Liver (tissue), 9 donors: ENCODE results near the gene LDB2. TPM values are rescaled to one million over a fixed set of nuclear protein-coding genes. Genes with fewer than 3 reads are reported as not detected.

ENCODE experiments used
- DNase-seq: peaks from one replicate; pipeline ENCODE4 v3.0.0-alpha.2; 2017; ENCODE audit warnings: low spot score
- H3K27ac ChIP-seq, 2 donors: one replicate each; pipeline ENCODE4 v1.7.0; 2013; ENCODE audit warnings: inconsistent platforms in 2 of 2, low read length in 2 of 2, control low read depth in 1 of 2, low read depth in 1 of 2, mild to moderate bottlenecking in 1 of 2
- H3K27me3 ChIP-seq, 4 donors: one replicate each; pipeline versions ENCODE4 v1.6.1 to v1.7.0; 2013; ENCODE audit warnings: low read length in 3 of 4, inconsistent platforms in 1 of 4, mild to moderate bottlenecking in 1 of 4, moderate library complexity in 1 of 4; ENCODE audit not compliant: control insufficient read depth in 4 of 4, insufficient read depth in 4 of 4
- H3K36me3 ChIP-seq, 4 donors: one replicate each; pipeline versions ENCODE4 v1.6.1 to v1.7.0; 2013; ENCODE audit warnings: low read length in 3 of 4, mild to moderate bottlenecking in 3 of 4, low read depth in 1 of 4, moderate library complexity in 1 of 4; ENCODE audit not compliant: control insufficient read depth in 4 of 4, insufficient read depth in 3 of 4
- H3K4me1 ChIP-seq, 4 donors: one replicate each; pipeline versions ENCODE4 v1.6.1 to v1.7.0; 2013; ENCODE audit warnings: low read length in 3 of 4, mild to moderate bottlenecking in 3 of 4, moderate library complexity in 1 of 4; ENCODE audit not compliant: control insufficient read depth in 4 of 4, insufficient read depth in 4 of 4
- H3K4me3 ChIP-seq, 3 donors: one replicate each; pipeline versions ENCODE4 v1.6.1 to v1.7.0; 2013; ENCODE audit warnings: low read length in 3 of 3, control low read depth in 1 of 3, low read depth in 1 of 3, mild to moderate bottlenecking in 1 of 3
- H3K9ac ChIP-seq, 2 donors: one replicate each; pipeline ENCODE4 v1.7.0; 2013; ENCODE audit warnings: low read length in 2 of 2, mild to moderate bottlenecking in 2 of 2, moderate library complexity in 2 of 2, control low read depth in 1 of 2, low read depth in 1 of 2
- H3K9me3 ChIP-seq, 4 donors: one replicate each; pipeline versions ENCODE4 v1.6.1 to v1.7.0; 2013; ENCODE audit warnings: low read length in 3 of 4; ENCODE audit not compliant: control insufficient read depth in 4 of 4
- EGR1 ChIP-seq, 2 donors: IDR thresholded peaks; 2 replicates each; pipeline ENCODE4 v1.6.1; 2016 to 2018; ENCODE audit warnings: antibody characterized with exemption in 2 of 2, low read depth in 2 of 2
- FOXA1 ChIP-seq: IDR thresholded peaks from 2 replicates; pipeline ENCODE4 v1.6.1; 2016; ENCODE audit warnings: antibody characterized with exemption
- FOXA2 ChIP-seq: IDR thresholded peaks from 2 replicates; pipeline ENCODE4 v1.6.1; 2016; ENCODE audit warnings: antibody characterized with exemption
- GABPA ChIP-seq, 2 donors: IDR thresholded peaks in 1 of 2; conservative IDR thresholded peaks in 1 of 2; 2 replicates each; pipeline ENCODE4 v1.6.1; 2016; ENCODE audit warnings: antibody characterized with exemption in 2 of 2, mild to moderate bottlenecking in 1 of 2, moderate library complexity in 1 of 2
- HNF4A ChIP-seq, 2 donors: conservative IDR thresholded peaks; 2 replicates each; pipeline ENCODE4 v1.6.1; 2016; ENCODE audit warnings: antibody characterized with exemption in 2 of 2, mild to moderate bottlenecking in 2 of 2
- HNF4G ChIP-seq: IDR thresholded peaks from 2 replicates; pipeline ENCODE4 v1.6.1; 2016; ENCODE audit warnings: antibody characterized with exemption
- JUND ChIP-seq, 2 donors: IDR thresholded peaks; 2 replicates each; pipeline ENCODE4 v1.6.1; 2016; ENCODE audit warnings: antibody characterized with exemption in 2 of 2
- RAD21 ChIP-seq, 2 donors: IDR thresholded peaks; 2 replicates each; pipeline ENCODE4 v1.6.1; 2016; ENCODE audit warnings: antibody characterized with exemption in 2 of 2, mild to moderate bottlenecking in 2 of 2
- RXRA ChIP-seq, 2 donors: IDR thresholded peaks; 2 replicates each; pipeline ENCODE4 v1.6.1; 2017 to 2018; ENCODE audit warnings: antibody characterized with exemption in 2 of 2, mild to moderate bottlenecking in 1 of 2
- SP1 ChIP-seq: IDR thresholded peaks from 2 replicates; pipeline ENCODE4 v1.6.1; 2018; ENCODE audit warnings: antibody characterized with exemption, mild to moderate bottlenecking
- TAF1 ChIP-seq: conservative IDR thresholded peaks from 2 replicates; pipeline ENCODE4 v1.6.1; 2016; ENCODE audit warnings: antibody characterized with exemption, mild to moderate bottlenecking
- YY1 ChIP-seq: IDR thresholded peaks from 2 replicates; pipeline ENCODE4 v1.6.1; 2016; ENCODE audit warnings: antibody characterized with exemption, mild to moderate bottlenecking
- WGBS: extraction: QIAGEN DNeasy Blood & Tissue Kit; methylation state at CpG from one replicate; pipeline ENCODE4 v1.1.7; 2013; 5-methylcytosine and 5-hydroxymethylcytosine counted together
- polyA plus RNA-seq, 2 donors: library from polyadenylated mRNA; stranded (reverse) in 1 of 2; unstranded in 1 of 2; fragments of 200-250 nt in 1 of 2; fragments of >200 nt in 1 of 2; fragmentation: Nextera tagmentation in 1 of 2; extraction: Ambion mirVana in 1 of 2; gene quantifications; one replicate each; pipeline versions ENCODE4 v1.2.1 to v1.2.3, GENCODE V29; 2013 to 2015
- total RNA-seq, 2 donors: library from RNA; depleted of rRNA; stranded (reverse); fragments of >200 nt; gene quantifications; one replicate each; pipeline ENCODE4 v1.2.3, GENCODE V29; 2014
- TF ChIP-seq, protein P1 (sequence below): IDR thresholded peaks from 2 replicates; pipeline ENCODE4 v1.6.1; 2016; ENCODE audit warnings: antibody characterized with exemption
- TF ChIP-seq, protein P2 (sequence below): IDR thresholded peaks from 2 replicates; pipeline ENCODE4 v1.6.1; 2016; ENCODE audit warnings: antibody characterized with exemption
- TF ChIP-seq, protein P3 (sequence below): IDR thresholded peaks from 2 replicates; pipeline ENCODE4 v1.6.1; 2016; ENCODE audit warnings: antibody characterized with exemption, mild to moderate bottlenecking
- TF ChIP-seq, protein P4 (sequence below): fragments of 150-350 bp; IDR thresholded peaks from 2 replicates; pipeline ENCODE4 v1.5.1; 2017; ENCODE audit warnings: improper control_type of control experiment, low read depth, low read length; ENCODE audit not compliant: missing input control
- donor health status: healthy.
- donor health status: healthy.
- donor health status: healthy.
- donor health status: healthy.
- donor health status: healthy.

LDB2 gene
- total and polyA plus RNA-seq, 4 donors = 7.4 to 31.9 (median 16.8) TPM

DNA sequence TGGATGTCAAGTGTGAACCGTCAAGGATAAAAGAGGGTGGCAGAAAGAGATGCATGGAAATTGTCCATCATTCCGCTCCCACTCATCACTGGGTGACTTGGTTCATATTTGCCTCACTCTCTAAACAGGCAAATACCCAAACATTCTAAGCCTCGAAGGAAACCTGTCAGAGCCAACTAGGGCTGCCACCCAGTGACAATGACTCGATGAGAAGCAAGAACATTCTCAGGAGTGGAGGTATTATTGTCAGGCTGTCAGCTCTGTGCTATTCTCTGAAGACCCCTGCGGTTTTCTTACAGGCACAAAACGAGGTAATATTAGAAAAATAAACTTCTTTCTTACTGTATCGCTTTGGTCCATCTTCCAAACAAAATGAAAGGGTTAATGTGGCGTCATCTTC, 139.6 kb downstream of the LDB2 start:
- no peak for TF ChIP-seq FOXA2
- TF ChIP-seq YY1 = no peak
- TF ChIP-seq, protein P1, sequence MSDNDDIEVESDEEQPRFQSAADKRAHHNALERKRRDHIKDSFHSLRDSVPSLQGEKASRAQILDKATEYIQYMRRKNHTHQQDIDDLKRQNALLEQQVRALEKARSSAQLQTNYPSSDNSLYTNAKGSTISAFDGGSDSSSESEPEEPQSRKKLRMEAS = no peak
- TF ChIP-seq, protein P2, sequence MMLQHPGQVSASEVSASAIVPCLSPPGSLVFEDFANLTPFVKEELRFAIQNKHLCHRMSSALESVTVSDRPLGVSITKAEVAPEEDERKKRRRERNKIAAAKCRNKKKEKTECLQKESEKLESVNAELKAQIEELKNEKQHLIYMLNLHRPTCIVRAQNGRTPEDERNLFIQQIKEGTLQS = no peak
- TF ChIP-seq, protein P3, sequence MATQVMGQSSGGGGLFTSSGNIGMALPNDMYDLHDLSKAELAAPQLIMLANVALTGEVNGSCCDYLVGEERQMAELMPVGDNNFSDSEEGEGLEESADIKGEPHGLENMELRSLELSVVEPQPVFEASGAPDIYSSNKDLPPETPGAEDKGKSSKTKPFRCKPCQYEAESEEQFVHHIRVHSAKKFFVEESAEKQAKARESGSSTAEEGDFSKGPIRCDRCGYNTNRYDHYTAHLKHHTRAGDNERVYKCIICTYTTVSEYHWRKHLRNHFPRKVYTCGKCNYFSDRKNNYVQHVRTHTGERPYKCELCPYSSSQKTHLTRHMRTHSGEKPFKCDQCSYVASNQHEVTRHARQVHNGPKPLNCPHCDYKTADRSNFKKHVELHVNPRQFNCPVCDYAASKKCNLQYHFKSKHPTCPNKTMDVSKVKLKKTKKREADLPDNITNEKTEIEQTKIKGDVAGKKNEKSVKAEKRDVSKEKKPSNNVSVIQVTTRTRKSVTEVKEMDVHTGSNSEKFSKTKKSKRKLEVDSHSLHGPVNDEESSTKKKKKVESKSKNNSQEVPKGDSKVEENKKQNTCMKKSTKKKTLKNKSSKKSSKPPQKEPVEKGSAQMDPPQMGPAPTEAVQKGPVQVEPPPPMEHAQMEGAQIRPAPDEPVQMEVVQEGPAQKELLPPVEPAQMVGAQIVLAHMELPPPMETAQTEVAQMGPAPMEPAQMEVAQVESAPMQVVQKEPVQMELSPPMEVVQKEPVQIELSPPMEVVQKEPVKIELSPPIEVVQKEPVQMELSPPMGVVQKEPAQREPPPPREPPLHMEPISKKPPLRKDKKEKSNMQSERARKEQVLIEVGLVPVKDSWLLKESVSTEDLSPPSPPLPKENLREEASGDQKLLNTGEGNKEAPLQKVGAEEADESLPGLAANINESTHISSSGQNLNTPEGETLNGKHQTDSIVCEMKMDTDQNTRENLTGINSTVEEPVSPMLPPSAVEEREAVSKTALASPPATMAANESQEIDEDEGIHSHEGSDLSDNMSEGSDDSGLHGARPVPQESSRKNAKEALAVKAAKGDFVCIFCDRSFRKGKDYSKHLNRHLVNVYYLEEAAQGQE = no peak
- TF ChIP-seq EGR1 (IDR thresholded peaks at IDR 0.05; ENCODE audit: low read depth in 2 of 2) = no peak
- TF ChIP-seq HNF4G = no peak
- TF ChIP-seq, protein P4, sequence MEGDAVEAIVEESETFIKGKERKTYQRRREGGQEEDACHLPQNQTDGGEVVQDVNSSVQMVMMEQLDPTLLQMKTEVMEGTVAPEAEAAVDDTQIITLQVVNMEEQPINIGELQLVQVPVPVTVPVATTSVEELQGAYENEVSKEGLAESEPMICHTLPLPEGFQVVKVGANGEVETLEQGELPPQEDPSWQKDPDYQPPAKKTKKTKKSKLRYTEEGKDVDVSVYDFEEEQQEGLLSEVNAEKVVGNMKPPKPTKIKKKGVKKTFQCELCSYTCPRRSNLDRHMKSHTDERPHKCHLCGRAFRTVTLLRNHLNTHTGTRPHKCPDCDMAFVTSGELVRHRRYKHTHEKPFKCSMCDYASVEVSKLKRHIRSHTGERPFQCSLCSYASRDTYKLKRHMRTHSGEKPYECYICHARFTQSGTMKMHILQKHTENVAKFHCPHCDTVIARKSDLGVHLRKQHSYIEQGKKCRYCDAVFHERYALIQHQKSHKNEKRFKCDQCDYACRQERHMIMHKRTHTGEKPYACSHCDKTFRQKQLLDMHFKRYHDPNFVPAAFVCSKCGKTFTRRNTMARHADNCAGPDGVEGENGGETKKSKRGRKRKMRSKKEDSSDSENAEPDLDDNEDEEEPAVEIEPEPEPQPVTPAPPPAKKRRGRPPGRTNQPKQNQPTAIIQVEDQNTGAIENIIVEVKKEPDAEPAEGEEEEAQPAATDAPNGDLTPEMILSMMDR = no peak
- no peak for TF ChIP-seq FOXA1
- H3K4me1 ChIP-seq = no peaks in the 10 kb centered on the region
- H3K4me3 ChIP-seq = no peak overlapping the region
- H3K9me3 ChIP-seq = no peaks in the 10 kb centered on the region
- DNase-seq = no peak
- peaks cover 0 to 4% (median 0%) of the 10 kb centered on the region in 4 donors for H3K27me3 ChIP-seq
- WGBS = 73% methylated on average over 8 of the region's 8 CpGs
- no peaks in the 10 kb centered on the region for H3K36me3 ChIP-seq
- no peak overlapping the region for H3K27ac ChIP-seq
- H3K9ac ChIP-seq = no peak overlapping the region

DNA sequence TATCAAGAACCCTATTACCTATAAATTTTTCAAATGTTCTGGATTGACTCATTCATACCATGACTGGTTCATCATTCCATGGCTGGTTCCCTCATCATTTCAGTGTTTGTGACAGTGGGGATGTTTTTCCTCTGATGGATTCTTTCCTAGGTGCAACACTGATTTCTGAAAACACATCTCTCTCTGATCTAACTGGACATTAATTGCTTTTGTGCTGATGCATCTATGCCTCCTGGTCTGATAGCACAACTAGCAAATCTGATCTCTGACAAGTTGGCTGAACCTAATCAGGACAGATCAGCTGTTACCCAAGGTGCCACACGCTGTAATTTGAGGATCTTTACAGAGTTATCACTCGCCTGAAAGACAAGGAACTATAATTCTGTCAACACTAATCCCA, 140.2 kb downstream of the LDB2 start:
- Histone ChIP-seq H3K27ac (no peak overlapping the region), H3K4me1 (no peaks in the 10 kb centered on the region), H3K36me3 (no peaks in the 10 kb centered on the region), H3K4me3 (no peak overlapping the region), H3K9me3 (no peaks in the 10 kb centered on the region), H3K27me3 (peaks cover 0 to 4% (median 0%) of the 10 kb centered on the region in 4 donors), H3K9ac (no peak overlapping the region)
- no peak for TF ChIP-seq TAF1
- TF ChIP-seq GABPA (IDR thresholded peaks at IDR 0.05 in 1 of 2, conservative IDR thresholded peaks at IDR 0.05 in 1 of 2) = no peak
- TF ChIP-seq, protein P4 = no peak
- TF ChIP-seq SP1 = no peak
- no peak for TF ChIP-seq FOXA1
- no peak for TF ChIP-seq RAD21 (IDR thresholded peaks at IDR 0.05)
- TF ChIP-seq, protein P2 = no peak
- no peak for TF ChIP-seq RXRA (IDR thresholded peaks at IDR 0.05)
- no peak for TF ChIP-seq YY1
- TF ChIP-seq HNF4A (conservative IDR thresholded peaks at IDR 0.05) = no peak
- TF ChIP-seq EGR1 (IDR thresholded peaks at IDR 0.05; ENCODE audit: low read depth in 2 of 2) = no peak
- no peak for TF ChIP-seq HNF4G
- no peak for TF ChIP-seq FOXA2
- no peak for TF ChIP-seq JUND (IDR thresholded peaks at IDR 0.05)
- TF ChIP-seq, protein P3 = no peak
- no peak for DNase-seq
- 66% methylated on average over 2 of the region's 2 CpGs for WGBS
